D721Med (cell line): Measurements from ENCODE around the gene USP49.

Experiments
- DNase-seq: peaks from one replicate; pipeline ENCODE4 v3.0.0; 2011; ENCODE audit warnings: low spot score; ENCODE audit not compliant: insufficient read length
- FAIRE-seq: peaks from 2 replicates; lab custom pipeline; 2011; peaks lifted over from hg19 to GRCh38; lab: Jason Lieb, UNC
- TF ChIP-seq, protein P1 (sequence below): IDR thresholded peaks from 2 replicates; pipeline ENCODE4 v1.5.1; 2012; ENCODE audit warnings: mild to moderate bottlenecking, control low read depth; ENCODE audit not compliant: insufficient read depth; ENCODE audit errors: missing control alignments

Gene USP49

GRCh38 chr6:41785689-41786450 lies 109.3 kb downstream of the USP49 start:
- DNase-seq (no peak), FAIRE-seq (no peak)
- TF ChIP-seq, protein P1, sequence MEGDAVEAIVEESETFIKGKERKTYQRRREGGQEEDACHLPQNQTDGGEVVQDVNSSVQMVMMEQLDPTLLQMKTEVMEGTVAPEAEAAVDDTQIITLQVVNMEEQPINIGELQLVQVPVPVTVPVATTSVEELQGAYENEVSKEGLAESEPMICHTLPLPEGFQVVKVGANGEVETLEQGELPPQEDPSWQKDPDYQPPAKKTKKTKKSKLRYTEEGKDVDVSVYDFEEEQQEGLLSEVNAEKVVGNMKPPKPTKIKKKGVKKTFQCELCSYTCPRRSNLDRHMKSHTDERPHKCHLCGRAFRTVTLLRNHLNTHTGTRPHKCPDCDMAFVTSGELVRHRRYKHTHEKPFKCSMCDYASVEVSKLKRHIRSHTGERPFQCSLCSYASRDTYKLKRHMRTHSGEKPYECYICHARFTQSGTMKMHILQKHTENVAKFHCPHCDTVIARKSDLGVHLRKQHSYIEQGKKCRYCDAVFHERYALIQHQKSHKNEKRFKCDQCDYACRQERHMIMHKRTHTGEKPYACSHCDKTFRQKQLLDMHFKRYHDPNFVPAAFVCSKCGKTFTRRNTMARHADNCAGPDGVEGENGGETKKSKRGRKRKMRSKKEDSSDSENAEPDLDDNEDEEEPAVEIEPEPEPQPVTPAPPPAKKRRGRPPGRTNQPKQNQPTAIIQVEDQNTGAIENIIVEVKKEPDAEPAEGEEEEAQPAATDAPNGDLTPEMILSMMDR = no peak

- FAIRE-seq (no peak), DNase-seq (no peak)
- TF ChIP-seq, protein P1 = no peak
Measured at GRCh38 chr6:41785254-41785653, 109.9 kb downstream of the USP49 start.

- DNase-seq = no peak
- TF ChIP-seq, protein P1 = no peak
- FAIRE-seq = no peak
Measured at GRCh38 chr6:41784581-41785171, 110.5 kb downstream of the USP49 start.

- DNase-seq (no peak), FAIRE-seq (no peak)
- TF ChIP-seq, protein P1 = no peak
Measured at GRCh38 chr6:41783106-41783780, 111.9 kb downstream of the USP49 start.

DNA sequence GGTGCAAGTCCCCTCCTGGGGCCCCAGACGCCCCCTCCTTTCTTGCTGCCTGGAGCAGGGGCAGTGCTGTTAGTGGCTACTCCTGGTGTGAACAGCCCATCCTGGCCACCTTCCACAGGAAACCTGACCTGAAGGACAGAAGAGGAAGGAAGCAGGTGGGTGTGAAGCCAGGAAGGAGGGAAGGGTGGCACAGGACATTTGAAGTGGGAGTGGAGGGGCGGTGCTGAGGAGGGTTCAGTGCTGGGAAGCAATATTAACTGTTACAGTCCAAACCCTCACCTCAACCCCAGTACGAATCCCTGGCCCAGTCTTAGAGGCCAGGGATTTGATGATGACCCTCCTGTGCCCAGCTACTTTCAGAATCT lies 113.8 kb downstream of the USP49 start:
- TF ChIP-seq, protein P1 = no peak
- no peak for DNase-seq
- FAIRE-seq = no peak

GRCh38 chr6:41780551-41781365 lies 114.4 kb downstream of the USP49 start, which contains the start of gene PRICKLE4:
Gene PRICKLE4 (plus strand): TSS chr6:41780782. CDS start chr6:41783474, 2,692 bp downstream.
- DNase-seq (no peak), FAIRE-seq (no peak)
- TF ChIP-seq, protein P1 = no peak
